ENCODE measurements around the gene CLDN24.

DNA sequence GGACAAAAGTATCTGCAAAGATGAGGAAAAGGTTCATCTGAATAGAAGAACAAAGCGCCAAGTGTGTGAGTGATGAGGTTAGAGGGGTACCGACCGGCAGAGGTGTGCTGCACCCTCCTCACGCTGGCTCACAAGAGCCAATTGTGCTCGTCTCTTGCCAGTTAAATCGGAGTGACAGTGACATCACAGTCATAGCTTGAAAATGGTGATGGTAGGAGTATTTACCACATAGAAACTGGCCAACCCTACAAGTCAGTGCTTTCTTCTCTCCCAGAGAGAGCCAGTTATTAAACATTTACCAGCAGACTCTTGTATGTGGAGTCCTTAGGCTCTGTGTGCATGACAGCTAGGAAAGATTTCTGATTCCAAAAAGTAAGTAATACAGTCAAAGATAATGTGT is 34.5 kb downstream of the CLDN24 start:
- TF ChIP-seq, protein P1, sequence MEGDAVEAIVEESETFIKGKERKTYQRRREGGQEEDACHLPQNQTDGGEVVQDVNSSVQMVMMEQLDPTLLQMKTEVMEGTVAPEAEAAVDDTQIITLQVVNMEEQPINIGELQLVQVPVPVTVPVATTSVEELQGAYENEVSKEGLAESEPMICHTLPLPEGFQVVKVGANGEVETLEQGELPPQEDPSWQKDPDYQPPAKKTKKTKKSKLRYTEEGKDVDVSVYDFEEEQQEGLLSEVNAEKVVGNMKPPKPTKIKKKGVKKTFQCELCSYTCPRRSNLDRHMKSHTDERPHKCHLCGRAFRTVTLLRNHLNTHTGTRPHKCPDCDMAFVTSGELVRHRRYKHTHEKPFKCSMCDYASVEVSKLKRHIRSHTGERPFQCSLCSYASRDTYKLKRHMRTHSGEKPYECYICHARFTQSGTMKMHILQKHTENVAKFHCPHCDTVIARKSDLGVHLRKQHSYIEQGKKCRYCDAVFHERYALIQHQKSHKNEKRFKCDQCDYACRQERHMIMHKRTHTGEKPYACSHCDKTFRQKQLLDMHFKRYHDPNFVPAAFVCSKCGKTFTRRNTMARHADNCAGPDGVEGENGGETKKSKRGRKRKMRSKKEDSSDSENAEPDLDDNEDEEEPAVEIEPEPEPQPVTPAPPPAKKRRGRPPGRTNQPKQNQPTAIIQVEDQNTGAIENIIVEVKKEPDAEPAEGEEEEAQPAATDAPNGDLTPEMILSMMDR (IDR thresholded peaks at IDR 0.05) = no peak
- no peak for TF ChIP-seq SIN3A (IDR thresholded peaks at IDR 0.05; ENCODE audit: borderline replicate concordance, low read depth, low read length)
- TF ChIP-seq NFIC (IDR thresholded peaks at IDR 0.05; ENCODE audit: borderline replicate concordance) = no peak
- TF ChIP-seq TEAD4 (IDR thresholded peaks at IDR 0.05; ENCODE audit: borderline replicate concordance, insufficient read depth) = no peak
- TF ChIP-seq JUND (IDR thresholded peaks at IDR 0.05) = no peak
- no peak for TF ChIP-seq POLR2AphosphoS5 (IDR thresholded peaks at IDR 0.05; ENCODE audit: low read depth, low read length)
- TF ChIP-seq FOXJ3 (CRISPR knock-in tag; IDR thresholded peaks at IDR 0.05) = no peak
- TF ChIP-seq TAF1 (IDR thresholded peaks at IDR 0.05; ENCODE audit: borderline replicate concordance, low read depth, low read length) = no peak
- TF ChIP-seq, protein P2, sequence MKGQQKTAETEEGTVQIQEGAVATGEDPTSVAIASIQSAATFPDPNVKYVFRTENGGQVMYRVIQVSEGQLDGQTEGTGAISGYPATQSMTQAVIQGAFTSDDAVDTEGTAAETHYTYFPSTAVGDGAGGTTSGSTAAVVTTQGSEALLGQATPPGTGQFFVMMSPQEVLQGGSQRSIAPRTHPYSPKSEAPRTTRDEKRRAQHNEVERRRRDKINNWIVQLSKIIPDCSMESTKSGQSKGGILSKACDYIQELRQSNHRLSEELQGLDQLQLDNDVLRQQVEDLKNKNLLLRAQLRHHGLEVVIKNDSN (IDR thresholded peaks at IDR 0.05; ENCODE audit: borderline replicate concordance, low read depth) = no peak
- TF ChIP-seq YY1 (IDR thresholded peaks at IDR 0.05; ENCODE audit: low read depth) = no peak
